H7 (cell line): ENCODE results near the gene GLCE. TPM values are rescaled to one million over a fixed set of nuclear protein-coding genes. Genes with fewer than 3 reads are reported as not detected.
"Not testable (repeated sequence)": the region's sequence is repeated elsewhere in the genome, so short reads cannot be mapped to it uniquely, and the experiment has no call there.

Experiments
- DNase-seq: peaks from one replicate; pipeline ENCODE4 v3.0.0; 2012
- H3K27me3 ChIP-seq: 2 replicates; pipeline ENCODE4 v1.6.0; 2011; ENCODE audit warnings: mild to moderate bottlenecking, low read length; ENCODE audit not compliant: control insufficient read depth, insufficient read depth
- H3K36me3 ChIP-seq: replicated peaks from 2 replicates; pipeline ENCODE4 v1.5.1; 2011; ENCODE audit warnings: low read length; ENCODE audit not compliant: control insufficient read depth, insufficient read depth
- H3K4me3 ChIP-seq: 2 replicates; pipeline ENCODE4 v1.5.1; 2011; ENCODE audit warnings: low read depth, mild to moderate bottlenecking, control low read depth, low read length, moderate library complexity; ENCODE audit not compliant: insufficient read depth
- total RNA-seq: library from RNA; depleted of rRNA; stranded (reverse); fragments of >200 nt; shearing (Covaris generic); gene quantifications from 2 replicates; pipeline ENCODE4 v1.2.3, GENCODE V29; 2014

GLCE gene
- total RNA-seq, 1 experiment from 2014 or later, result 7.0 TPM

- DNase-seq, result no peak
- Histone ChIP-seq H3K36me3 (no peaks in the 10 kb centered on the region), H3K27me3 (peaks cover 21% of the 10 kb centered on the region), H3K4me3 (no peak overlapping the region)
Measured at GRCh38 chr15:69293741-69294615, 133.5 kb downstream of the GLCE start.

- Histone ChIP-seq H3K27me3 (peaks cover 38% of the 10 kb centered on the region), H3K36me3 (no peaks in the 10 kb centered on the region), H3K4me3 (no peak overlapping the region)
- no peak for DNase-seq
Measured at GRCh38 chr15:69296606-69297005, 136.2 kb downstream of the GLCE start.

GRCh38 chr15:69297642-69298353 lies 137.4 kb downstream of the GLCE start:
- DNase-seq, result no peak
- no peak overlapping the region for H3K4me3 ChIP-seq
- peaks cover 38% of the 10 kb centered on the region for H3K27me3 ChIP-seq
- H3K36me3 ChIP-seq, result no peaks in the 10 kb centered on the region

- peaks cover 38% of the 10 kb centered on the region for H3K27me3 ChIP-seq
Measured at GRCh38 chr15:69298354-69298696, 137.9 kb downstream of the GLCE start.

GRCh38 chr15:69298697-69299441 lies 138.4 kb downstream of the GLCE start, which contains the start of gene PAQR5:
TSS of gene PAQR5 (plus strand) at chr15:69298912. CDS start at chr15:69360081, 61,169 bp downstream.
- Histone ChIP-seq H3K36me3 (no peaks in the 10 kb centered on the region), H3K27me3 (peaks cover 38% of the 10 kb centered on the region), H3K4me3 (peak within 1 kb of the TSS; percentile 55)
- DNase-seq, result peak; percentile 92

More at GRCh38 chr15:69298354-69298696, 137.9 kb downstream of the GLCE start:
- Histone ChIP-seq H3K4me3 (peak overlapping the region; percentile 55), H3K36me3 (no peaks in the 10 kb centered on the region)
- DNase-seq, result no peak

GRCh38 chr15:69299451-69299886 lies 139.0 kb downstream of the GLCE start:
- Histone ChIP-seq H3K4me3 (peak overlapping the region; percentile 55), H3K27me3 (peaks cover 38% of the 10 kb centered on the region), H3K36me3 (no peaks in the 10 kb centered on the region)
- no peak for DNase-seq

GRCh38 chr15:69299943-69300588 lies 139.6 kb downstream of the GLCE start:
- peak; percentile 77 for DNase-seq
- H3K4me3 ChIP-seq, result peak overlapping the region; percentile 55
- peaks cover 38% of the 10 kb centered on the region for H3K27me3 ChIP-seq
- H3K36me3 ChIP-seq, result no peaks in the 10 kb centered on the region

GRCh38 chr15:69301101-69301500 lies 140.7 kb downstream of the GLCE start:
- H3K36me3 ChIP-seq, H3K4me3 ChIP-seq, DNase-seq: not testable (repeated sequence)
- H3K27me3 ChIP-seq, result peaks cover 38% of the 10 kb centered on the region

- H3K27me3 ChIP-seq, result peaks cover 34% of the 10 kb centered on the region
- not testable (repeated sequence) for DNase-seq, H3K4me3 ChIP-seq, H3K36me3 ChIP-seq
Measured at GRCh38 chr15:69302087-69302486, 141.7 kb downstream of the GLCE start.

- Histone ChIP-seq H3K27me3 (peaks cover 27% of the 10 kb centered on the region), H3K4me3 (no peak overlapping the region), H3K36me3 (no peaks in the 10 kb centered on the region)
- no peak for DNase-seq
Measured at GRCh38 chr15:69302929-69303328, 142.5 kb downstream of the GLCE start.

- peak; percentile 77 for DNase-seq
- Histone ChIP-seq H3K27me3 (peaks cover 20% of the 10 kb centered on the region), H3K36me3 (no peaks in the 10 kb centered on the region), H3K4me3 (no peak overlapping the region)
Measured at GRCh38 chr15:69303337-69304181, 143.1 kb downstream of the GLCE start.

GRCh38 chr15:69304182-69304545 lies 143.7 kb downstream of the GLCE start:
- no peak for DNase-seq
- Histone ChIP-seq H3K27me3 (peaks cover 15% of the 10 kb centered on the region), H3K36me3 (no peaks in the 10 kb centered on the region), H3K4me3 (no peak overlapping the region)

- H3K36me3 ChIP-seq, result no peaks in the 10 kb centered on the region
- H3K27me3 ChIP-seq, result peaks cover 3% of the 10 kb centered on the region
- DNase-seq, result no peak
- no peak overlapping the region for H3K4me3 ChIP-seq
Measured at GRCh38 chr15:69305204-69305931, 144.9 kb downstream of the GLCE start.
